SH-SY5Y (cell line): ENCODE measurements around the gene MEGF6.

Experiments
- GATA2 ChIP-seq: IDR thresholded peaks from 2 replicates; pipeline ENCODE4 v1.6.1; 2011; ENCODE audit warnings: mild to moderate bottlenecking, low read depth, low read length
- GATA3 ChIP-seq: IDR thresholded peaks from 2 replicates; pipeline ENCODE4 v1.6.1; 2011; ENCODE audit warnings: low read depth, mild to moderate bottlenecking, low read length, moderate library complexity

Gene MEGF6

GRCh38 chr1:3609769-3610526 is 1.4 kb downstream of the MEGF6 start:
- no peak for TF ChIP-seq GATA3
- TF ChIP-seq GATA2, result no peak

GRCh38 chr1:3609016-3609768 is 2.1 kb downstream of the MEGF6 start:
- TF ChIP-seq GATA3 (no peak), GATA2 (no peak)

- TF ChIP-seq GATA2 (no peak), GATA3 (no peak)
These were observed 3.2 kb downstream of the MEGF6 start for GRCh38 chr1:3608154-3608553.

- no peak for TF ChIP-seq GATA2
- TF ChIP-seq GATA3, result no peak
These were observed 3.6 kb downstream of the MEGF6 start for GRCh38 chr1:3607703-3608065.

- TF ChIP-seq GATA3 (no peak), GATA2 (no peak)
These were observed 4.3 kb downstream of the MEGF6 start for GRCh38 chr1:3606779-3607702.

GRCh38 chr1:3604997-3605823 is 6.1 kb downstream of the MEGF6 start:
- TF ChIP-seq GATA3 (no peak), GATA2 (no peak)

- no peak for TF ChIP-seq GATA3
- no peak for TF ChIP-seq GATA2
These were observed 6.8 kb downstream of the MEGF6 start for GRCh38 chr1:3604468-3604974.

GRCh38 chr1:3603571-3604467 is 7.5 kb downstream of the MEGF6 start:
- TF ChIP-seq GATA3 (no peak), GATA2 (no peak)

- TF ChIP-seq GATA2 (no peak), GATA3 (no peak)
These were observed 8.2 kb downstream of the MEGF6 start for GRCh38 chr1:3603156-3603555.

- TF ChIP-seq GATA3, result no peak
- no peak for TF ChIP-seq GATA2
These were observed 8.9 kb downstream of the MEGF6 start for GRCh38 chr1:3602375-3602774.

GRCh38 chr1:3601743-3602142 is 9.6 kb downstream of the MEGF6 start:
- TF ChIP-seq GATA3, result no peak
- TF ChIP-seq GATA2, result no peak

GRCh38 chr1:3600354-3600753 is 11.0 kb downstream of the MEGF6 start:
- TF ChIP-seq GATA2 (no peak), GATA3 (no peak)
